Stimulated activated CD4-positive, alpha-beta T cell treated with anti-CD3 and anti-CD28 coated beads, Interleukin-1b, Interleukin-23, amount 100 ng/mL, for 1 hour (primary cell): ENCODE data around the gene CAPZA2.
"Not testable (repeated sequence)": the region's sequence is repeated elsewhere in the genome, so short reads cannot be mapped to it uniquely, and the experiment has no call there.

Experiments
- DNase-seq, 2 donors: peaks; one replicate each; pipeline ENCODE4 v3.0.0-alpha.2; 2020; ENCODE audit warnings: low read depth in 2 of 2

Gene CAPZA2

DNA sequence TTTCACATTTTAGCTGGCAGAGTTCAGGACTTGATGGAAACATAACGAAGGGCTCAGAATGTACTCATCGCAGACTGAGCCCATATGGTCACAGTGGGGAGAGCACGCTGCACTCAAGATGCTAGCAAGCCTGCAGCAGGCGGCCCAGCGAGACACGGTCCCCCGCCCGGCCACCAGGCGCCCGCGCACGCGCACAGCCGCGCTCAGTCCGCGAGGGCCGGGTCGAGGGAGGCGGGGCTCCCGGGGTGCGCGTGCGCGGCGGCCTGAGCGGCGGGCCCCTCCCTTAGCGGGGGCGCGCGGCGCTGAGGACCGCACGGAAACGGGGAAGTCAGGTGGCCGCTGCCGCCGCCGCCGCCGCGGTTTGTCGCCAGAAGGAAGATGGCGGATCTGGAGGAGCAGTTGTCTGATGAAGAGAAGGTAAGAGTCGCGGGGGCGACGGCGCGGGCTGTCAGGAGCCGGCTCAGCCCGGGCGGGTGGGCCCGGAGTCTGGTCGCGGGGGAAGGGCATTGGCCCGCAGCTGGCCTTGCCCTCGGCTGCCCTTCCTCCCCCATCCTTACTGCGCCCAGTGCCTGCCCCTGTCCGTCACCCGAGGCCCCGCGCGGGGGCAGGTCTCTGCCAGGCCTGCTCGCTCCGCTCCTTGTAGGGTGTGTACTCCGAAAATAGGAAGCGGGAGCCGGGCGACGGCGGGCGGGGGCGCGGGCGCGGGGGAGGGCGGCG, at the start of gene CAPZA2:
Gene CAPZA2 (plus strand): TSS at position 354 of the 717 bp plus-strand sequence. CDS start 25 bp downstream, at position 379.
- DNase-seq: peak; percentile 87 to 90

DNA sequence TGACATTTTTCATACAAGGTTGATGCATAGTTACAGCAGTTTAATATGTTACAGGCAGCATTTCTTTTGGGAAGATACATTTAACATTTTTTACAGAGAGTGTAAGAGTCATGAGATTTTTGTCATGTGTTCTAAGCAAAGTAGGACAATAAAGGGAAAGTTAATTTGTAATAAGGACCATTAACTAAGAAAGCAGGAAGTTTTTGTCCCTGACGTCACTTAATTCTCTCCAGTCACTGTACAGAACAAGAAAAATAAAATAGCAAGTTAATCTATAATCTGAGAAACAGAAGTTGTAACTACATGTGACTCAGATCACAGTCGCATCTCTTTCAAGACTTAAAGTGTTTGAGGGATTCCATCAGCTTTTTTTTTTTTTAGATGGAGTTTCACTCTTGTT, 49.5 kb upstream of the CAPZA2 start:
- DNase-seq: no peak

- not testable (repeated sequence) for DNase-seq
Measured at GRCh38 chr7:116813371-116813770, 49.0 kb upstream of the CAPZA2 start.

DNA sequence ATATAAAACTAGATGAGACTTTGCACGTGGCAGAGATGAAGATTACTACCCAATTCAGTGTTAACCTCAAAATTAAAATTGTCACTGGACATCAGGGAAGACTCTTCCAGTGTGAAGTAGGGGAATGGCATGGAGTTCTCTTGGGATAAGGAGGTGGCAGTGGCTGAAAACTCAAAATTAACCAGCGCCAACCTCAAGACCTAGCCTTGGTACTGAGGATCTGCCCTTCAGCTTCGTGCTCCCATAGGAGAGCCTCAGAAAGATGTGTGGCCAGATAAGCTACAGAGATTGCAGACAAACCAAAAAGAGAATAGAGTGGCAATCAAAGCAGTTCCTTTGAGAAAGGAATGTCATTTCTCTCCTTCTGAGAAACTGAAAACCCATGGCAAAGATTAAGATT, 47.3 kb upstream of the CAPZA2 start:
- DNase-seq: no peak

DNA sequence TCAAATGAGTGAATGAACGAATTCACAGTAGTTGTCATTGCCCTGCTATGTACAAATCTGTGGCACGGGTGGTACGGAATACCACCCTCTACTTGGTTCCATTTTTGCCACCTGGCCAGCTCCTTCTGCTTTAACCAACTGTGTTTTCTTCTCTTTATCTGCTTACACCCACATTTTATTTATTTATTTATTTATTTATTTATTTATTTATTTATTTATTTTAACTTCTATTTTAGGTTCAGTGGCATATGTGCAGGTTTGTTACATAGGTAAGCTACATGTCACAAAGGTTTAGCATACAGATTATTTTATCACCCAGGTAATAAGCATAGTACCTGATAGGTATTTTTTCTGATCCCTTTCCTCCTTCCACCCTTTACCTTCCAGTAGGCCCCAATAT, 42.2 kb upstream of the CAPZA2 start:
- no peak for DNase-seq

GRCh38 chr7:116821647-116822046, 40.7 kb upstream of the CAPZA2 start:
- not testable (repeated sequence) for DNase-seq

DNA sequence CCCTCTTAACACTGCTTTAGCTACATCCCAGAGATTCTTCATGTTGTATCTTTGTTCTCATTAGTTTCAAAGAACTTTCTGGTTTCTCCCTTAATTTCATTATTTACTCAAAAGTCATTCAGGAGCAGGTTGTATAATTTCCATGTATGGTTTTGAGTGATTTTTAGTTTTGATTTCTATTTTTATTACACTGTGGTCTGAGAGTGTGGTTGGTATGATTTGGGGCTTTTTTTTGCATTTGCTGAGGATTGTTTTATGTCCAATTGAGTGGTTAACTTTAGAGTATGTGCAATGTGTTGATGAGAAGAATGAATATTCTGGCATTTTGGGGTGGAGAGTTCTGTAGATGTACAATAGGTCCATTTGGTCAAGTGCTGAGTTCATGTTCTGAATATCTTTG, 37.9 kb upstream of the CAPZA2 start:
- DNase-seq: no peak

DNA sequence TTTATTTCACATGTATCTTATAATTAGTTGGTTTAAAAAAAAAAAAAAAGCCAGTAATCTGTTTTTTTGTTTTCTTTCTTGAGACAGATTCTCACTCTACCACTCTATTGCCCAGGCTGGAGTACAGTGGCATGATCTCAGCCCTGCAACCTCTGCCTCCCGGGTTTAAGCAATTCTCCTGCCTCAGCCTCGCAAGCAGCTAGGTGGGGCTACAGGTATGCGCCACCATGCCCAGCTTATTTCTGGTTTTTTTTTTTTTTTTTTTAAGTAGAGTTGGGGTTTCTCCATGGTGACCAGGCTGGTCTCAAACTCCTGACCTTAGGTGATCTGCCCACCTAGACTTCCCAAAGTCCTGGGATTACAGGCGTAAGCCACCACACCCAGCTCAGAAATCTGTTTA, 34.1 kb upstream of the CAPZA2 start:
- no peak for DNase-seq

GRCh38 chr7:116829041-116829440, 33.3 kb upstream of the CAPZA2 start:
- no peak for DNase-seq

DNA sequence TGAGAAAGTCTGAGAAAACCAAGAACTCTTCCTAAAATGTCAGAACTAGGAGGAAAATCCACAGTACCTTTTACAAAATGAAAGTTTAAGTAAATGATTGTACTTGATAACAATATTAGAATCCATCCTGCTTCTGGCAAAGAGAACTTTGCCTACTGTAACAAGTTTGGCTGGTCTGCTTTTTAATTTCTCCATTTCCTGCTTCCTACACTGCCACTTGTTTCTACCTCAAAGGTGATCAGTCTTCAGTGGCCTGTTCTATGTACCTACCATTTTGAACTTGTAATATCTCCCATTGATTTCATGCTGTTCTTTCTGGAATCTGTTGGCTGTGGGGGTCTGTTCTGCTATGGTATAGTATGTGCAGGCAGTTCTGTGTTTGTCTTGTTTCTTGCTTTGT, 32.9 kb upstream of the CAPZA2 start:
- no peak for DNase-seq

DNA sequence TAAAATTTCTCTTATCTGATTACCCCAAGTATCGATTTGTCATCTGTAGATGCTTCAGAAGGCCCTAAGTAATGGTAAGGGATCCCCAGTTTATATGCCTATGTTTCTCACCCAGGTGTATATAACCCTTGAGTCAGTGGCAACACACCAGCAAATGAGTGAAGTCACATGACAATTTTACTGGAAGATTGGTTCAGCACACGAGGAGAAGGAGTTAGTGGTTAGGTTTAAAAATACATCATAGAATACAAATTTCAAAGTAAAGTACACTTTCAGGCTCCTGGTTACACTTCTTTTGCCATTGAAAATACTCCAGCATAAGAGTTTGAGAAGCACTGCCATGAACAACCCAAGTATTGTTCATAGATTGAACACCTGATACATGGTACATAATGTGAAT, 29.7 kb upstream of the CAPZA2 start:
- no peak for DNase-seq

GRCh38 chr7:116834815-116835504, 27.4 kb upstream of the CAPZA2 start:
- DNase-seq: no peak

- DNase-seq: no peak
Measured at GRCh38 chr7:116836048-116836447, 26.3 kb upstream of the CAPZA2 start.

GRCh38 chr7:116836911-116837310, 25.5 kb upstream of the CAPZA2 start:
- no peak for DNase-seq

- no peak for DNase-seq
Measured at GRCh38 chr7:116837586-116837985, 24.8 kb upstream of the CAPZA2 start.

GRCh38 chr7:116840256-116840655, 22.1 kb upstream of the CAPZA2 start:
- DNase-seq: no peak

DNA sequence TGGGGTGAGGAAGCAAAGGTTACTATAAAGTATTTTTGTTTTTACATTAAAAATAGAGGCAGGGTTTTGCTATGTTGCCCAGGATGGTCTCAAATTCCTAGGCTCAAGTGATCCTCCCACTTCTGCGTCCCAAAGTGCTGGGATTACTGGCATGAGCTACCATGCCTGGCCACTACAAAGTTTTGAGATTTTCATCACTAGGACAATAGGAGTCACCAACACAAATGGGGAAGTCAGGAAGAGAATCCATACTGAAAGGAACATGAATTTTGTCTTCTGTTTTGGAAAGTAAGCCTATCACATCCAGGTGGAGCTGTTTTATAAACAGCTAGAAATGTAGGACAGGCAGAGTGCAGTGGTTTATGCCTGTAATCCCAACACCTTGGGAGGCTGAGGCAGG, 20.0 kb upstream of the CAPZA2 start:
- DNase-seq: no peak

- DNase-seq: no peak
Measured at GRCh38 chr7:116843378-116843777, 19.0 kb upstream of the CAPZA2 start.

GRCh38 chr7:116851175-116851574, 11.2 kb upstream of the CAPZA2 start:
- DNase-seq: no peak

GRCh38 chr7:116851671-116852070, 10.7 kb upstream of the CAPZA2 start:
- no peak for DNase-seq

DNA sequence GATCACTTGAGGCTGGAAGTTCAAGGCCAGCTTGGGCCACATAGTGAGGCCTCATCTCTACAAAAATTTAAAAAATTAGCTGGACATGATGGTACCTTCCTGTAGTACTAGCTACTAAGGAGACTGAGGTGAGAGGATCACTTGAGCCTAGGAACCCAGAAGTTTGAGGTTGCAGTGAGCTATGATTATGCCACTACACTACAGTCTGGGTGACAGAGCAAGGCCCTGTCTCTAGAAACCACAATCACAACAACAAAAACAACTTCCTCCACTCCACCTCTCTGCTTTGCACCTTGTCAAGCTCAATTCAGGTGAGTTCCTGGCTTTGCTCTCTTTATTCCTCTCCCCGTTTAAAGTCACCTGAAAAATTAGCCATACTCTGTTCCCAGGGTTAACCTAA, 8.3 kb upstream of the CAPZA2 start:
- DNase-seq: no peak

DNA sequence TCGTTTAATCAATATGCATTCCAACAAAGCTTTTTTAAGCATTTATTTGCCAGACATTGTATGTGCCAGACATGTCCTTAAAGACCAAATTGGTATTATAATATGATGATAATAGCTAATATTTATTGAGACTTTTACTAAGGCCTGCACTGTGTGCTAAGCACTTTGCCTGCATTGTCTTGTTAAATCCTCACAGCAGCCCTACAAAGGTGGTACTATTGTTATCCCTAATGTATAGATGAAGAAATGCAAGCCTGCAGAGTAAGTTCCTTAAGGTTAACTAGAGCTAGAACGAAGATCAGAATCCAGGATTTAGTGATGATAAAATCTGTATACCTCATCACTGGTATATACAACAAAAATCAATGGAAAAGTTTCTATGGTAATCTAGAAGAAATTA, 5.3 kb upstream of the CAPZA2 start:
- no peak for DNase-seq

- no peak for DNase-seq
Measured at GRCh38 chr7:116859323-116859722, 3.1 kb upstream of the CAPZA2 start.

GRCh38 chr7:116861717-116862116, 670 bp upstream of the CAPZA2 start:
- DNase-seq: no peak
